Panc1 (cell line): ENCODE results near the gene PRDX4. TPM values are rescaled to one million over a fixed set of nuclear protein-coding genes. Genes with fewer than 3 reads are reported as not detected.
"Not testable (repeated sequence)": the region's sequence is repeated elsewhere in the genome, so short reads cannot be mapped to it uniquely, and the experiment has no call there.

ENCODE experiments used
- ATAC-seq: fragments of 200-7000 bp; cut with Tn5 transposase; 2 replicates; pipeline ENCODE4 v1.9.1; 2020; ENCODE audit warnings: mild to moderate bottlenecking, moderate library complexity
- BruUV-seq: library from RNA; stranded (reverse); fragments of 400-500 nt; replicated peaks from 2 replicates; lab custom pipeline; 2021; lab: Mats Ljungman, UMichigan
- CTCF ChIA-PET: fragments of 300-600 bp; sonication (Branson Sonifier 250); formaldehyde crosslinking; loops from one replicate; lab custom pipeline; 2022; ENCODE audit warnings: antibody characterized with exemption; lab: Charles Lee
- POLR2A ChIA-PET: fragments of 300-600 bp; sonication (Branson Sonifier 250); formaldehyde crosslinking; loops from one replicate; lab custom pipeline; 2022; ENCODE audit warnings: antibody characterized with exemption; lab: Charles Lee
- DNase-seq: peaks from one replicate; pipeline ENCODE4 v3.0.0-alpha.2; 2010; ENCODE audit warnings: low read depth, low spot score
- H3K27ac ChIP-seq: 2 replicates; pipeline ENCODE4 v1.5.1; 2011; ENCODE audit warnings: mild to moderate bottlenecking, low read length, inconsistent platforms
- H3K27me3 ChIP-seq: fragments of 200-500 bp; sonication (Bioruptor generic); 2 replicates; pipeline ENCODE4 v1.6.0; 2014; ENCODE audit warnings: low read length, inconsistent platforms; ENCODE audit not compliant: control insufficient read depth, insufficient read depth
- H3K36me3 ChIP-seq: fragments of 200-500 bp; sonication (Bioruptor generic); 2 replicates; pipeline ENCODE4 v1.5.1; 2014; ENCODE audit warnings: inconsistent platforms, mild to moderate bottlenecking, low read length, moderate library complexity; ENCODE audit not compliant: control insufficient read depth, insufficient read depth
- H3K4me1 ChIP-seq: 2 replicates; pipeline ENCODE4 v1.5.1; 2011; ENCODE audit warnings: inconsistent platforms, mild to moderate bottlenecking, low read length, moderate library complexity; ENCODE audit not compliant: control insufficient read depth, insufficient read depth
- H3K4me3 ChIP-seq, 2 experiments: 2 replicates each; pipeline ENCODE4 v1.5.1; 2011 to 2012; ENCODE audit warnings: low read depth in 2 of 2, low read length in 2 of 2, mild to moderate bottlenecking in 2 of 2, inconsistent platforms in 1 of 2, moderate library complexity in 1 of 2
- H3K9me3 ChIP-seq: fragments of 200-500 bp; sonication (Bioruptor generic); 2 replicates; pipeline ENCODE4 v1.5.1; 2014; ENCODE audit warnings: low read depth, mild to moderate bottlenecking, inconsistent platforms, low read length, moderate library complexity; ENCODE audit not compliant: control insufficient read depth, insufficient read depth
- CTCF ChIP-seq: fragments of 450-650 bp; IDR thresholded peaks from 2 replicates; pipeline ENCODE4 v1.5.1; 2017; ENCODE audit warnings: mild to moderate bottlenecking
- POLR2AphosphoS5 ChIP-seq: IDR thresholded peaks from 2 replicates; pipeline ENCODE4 v1.6.1; 2012; ENCODE audit warnings: mild to moderate bottlenecking, low read depth, low read length, moderate library complexity
- TCF7L2 ChIP-seq: IDR thresholded peaks from 2 replicates; pipeline ENCODE4 v1.6.1; 2011; ENCODE audit warnings: mild to moderate bottlenecking, low read depth, low read length, inconsistent platforms
- in situ Hi-C: cut with HindIII; loops from 2 replicates; pipeline ENCODE4 v1.10.0; 2016; ENCODE audit warnings: low sequenced_read_pairs, low pct_unique_long_range_greater_than_20kb
- intact Hi-C: fragments of 100-400 bp; cut with micrococcal nuclease; formaldehyde crosslinking; loops from one replicate; pipeline ENCODE4 v1.10.0; 2022; ENCODE audit not compliant: unreplicated experiment
- total RNA-seq: library from RNA; stranded (reverse); gene quantifications from one replicate; pipeline ENCODE4 v1.2.1, GENCODE V29; 2021; ENCODE audit not compliant: unreplicated experiment
- TF ChIP-seq, protein P1 (sequence below), 2 experiments: IDR thresholded peaks; 2 replicates each; pipeline ENCODE4 v1.6.1; 2011 to 2012; ENCODE audit warnings: low read depth in 2 of 2, control low read depth in 1 of 2, low read length in 1 of 2, mild to moderate bottlenecking in 1 of 2, moderate library complexity in 1 of 2; ENCODE audit not compliant: insufficient read depth in 1 of 2

The PRDX4 gene
- total RNA-seq, 1 experiment from 2014 or later = 106 TPM

- H3K9me3 ChIP-seq = no peaks in the 10 kb centered on the region
- H3K4me3 ChIP-seq = no peak overlapping the region
- no TSS peak for BruUV-seq
- H3K27me3 ChIP-seq = no peaks in the 10 kb centered on the region
- no peak for DNase-seq
- H3K4me1 ChIP-seq = no peaks in the 10 kb centered on the region
- ChIA-PET CTCF (no interaction called here), POLR2A (interaction anchor here (0.5 kb wide), 1 partner anchor 38 kb away, joined by 9 read pairs; no protein-coding TSS in a partner anchor)
- no peak for ATAC-seq
- in situ Hi-C loops = no loop called here
- TF ChIP-seq, protein P1, sequence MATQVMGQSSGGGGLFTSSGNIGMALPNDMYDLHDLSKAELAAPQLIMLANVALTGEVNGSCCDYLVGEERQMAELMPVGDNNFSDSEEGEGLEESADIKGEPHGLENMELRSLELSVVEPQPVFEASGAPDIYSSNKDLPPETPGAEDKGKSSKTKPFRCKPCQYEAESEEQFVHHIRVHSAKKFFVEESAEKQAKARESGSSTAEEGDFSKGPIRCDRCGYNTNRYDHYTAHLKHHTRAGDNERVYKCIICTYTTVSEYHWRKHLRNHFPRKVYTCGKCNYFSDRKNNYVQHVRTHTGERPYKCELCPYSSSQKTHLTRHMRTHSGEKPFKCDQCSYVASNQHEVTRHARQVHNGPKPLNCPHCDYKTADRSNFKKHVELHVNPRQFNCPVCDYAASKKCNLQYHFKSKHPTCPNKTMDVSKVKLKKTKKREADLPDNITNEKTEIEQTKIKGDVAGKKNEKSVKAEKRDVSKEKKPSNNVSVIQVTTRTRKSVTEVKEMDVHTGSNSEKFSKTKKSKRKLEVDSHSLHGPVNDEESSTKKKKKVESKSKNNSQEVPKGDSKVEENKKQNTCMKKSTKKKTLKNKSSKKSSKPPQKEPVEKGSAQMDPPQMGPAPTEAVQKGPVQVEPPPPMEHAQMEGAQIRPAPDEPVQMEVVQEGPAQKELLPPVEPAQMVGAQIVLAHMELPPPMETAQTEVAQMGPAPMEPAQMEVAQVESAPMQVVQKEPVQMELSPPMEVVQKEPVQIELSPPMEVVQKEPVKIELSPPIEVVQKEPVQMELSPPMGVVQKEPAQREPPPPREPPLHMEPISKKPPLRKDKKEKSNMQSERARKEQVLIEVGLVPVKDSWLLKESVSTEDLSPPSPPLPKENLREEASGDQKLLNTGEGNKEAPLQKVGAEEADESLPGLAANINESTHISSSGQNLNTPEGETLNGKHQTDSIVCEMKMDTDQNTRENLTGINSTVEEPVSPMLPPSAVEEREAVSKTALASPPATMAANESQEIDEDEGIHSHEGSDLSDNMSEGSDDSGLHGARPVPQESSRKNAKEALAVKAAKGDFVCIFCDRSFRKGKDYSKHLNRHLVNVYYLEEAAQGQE (IDR thresholded peaks at IDR 0.05; ENCODE audit: insufficient read depth in 1 of 2, low read depth in 2 of 2, low read length in 1 of 2) = no peak
- no peak overlapping the region for H3K27ac ChIP-seq
- intact Hi-C loops = no loop called here
- peaks cover 13% of the 10 kb centered on the region; the same call in 1 of the 2 replicates for H3K36me3 ChIP-seq
Measured at GRCh38 chrX:23673108-23673507, 5.8 kb downstream of the PRDX4 start.

- intact Hi-C loops, ATAC-seq, H3K4me3 ChIP-seq, BruUV-seq, POLR2A ChIA-PET, DNase-seq, H3K9me3 ChIP-seq, in situ Hi-C loops, H3K27ac ChIP-seq, H3K4me1 ChIP-seq, H3K27me3 ChIP-seq: not testable (repeated sequence)
- H3K36me3 ChIP-seq = peaks cover 12% of the 10 kb centered on the region; the same call in 1 of the 2 replicates
- CTCF ChIA-PET = interaction anchor here (0.7 kb wide), 1 partner anchor 226 kb away, joined by 3 read pairs; no protein-coding TSS in a partner anchor
Measured at GRCh38 chrX:23676486-23676885, 9.2 kb downstream of the PRDX4 start.

DNA sequence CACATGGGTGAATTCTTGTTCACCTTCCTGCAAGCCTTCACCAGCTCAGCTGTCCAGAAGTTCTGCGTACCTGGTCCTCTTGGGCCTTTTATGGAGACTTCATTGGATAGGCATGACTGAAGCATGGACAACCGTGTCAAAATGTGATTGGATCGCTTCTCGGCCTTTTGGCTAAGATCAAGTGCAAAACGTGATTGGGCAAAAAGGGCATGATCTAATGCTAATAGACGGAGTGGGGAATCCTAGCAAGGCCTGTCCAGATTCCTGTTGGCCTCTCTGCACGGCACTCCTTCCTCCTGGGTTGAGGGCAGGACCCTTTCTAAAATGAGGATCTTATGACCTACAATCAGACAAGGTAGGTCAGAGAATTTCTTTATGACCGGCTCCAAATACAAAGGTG lies 24.9 kb downstream of the PRDX4 start:
- H3K4me1 ChIP-seq = no peaks in the 10 kb centered on the region
- ChIA-PET POLR2A (no interaction called here), CTCF (no interaction called here)
- H3K36me3 ChIP-seq = no peaks in the 10 kb centered on the region
- ATAC-seq (no peak), DNase-seq (no peak)
- no TSS peak for BruUV-seq
- TF ChIP-seq TCF7L2 = no peak
- TF ChIP-seq CTCF = no peak
- no peak for TF ChIP-seq POLR2AphosphoS5
- no peak overlapping the region for H3K27ac ChIP-seq
- in situ Hi-C loops = no loop called here
- no peaks in the 10 kb centered on the region for H3K9me3 ChIP-seq
- no peak overlapping the region for H3K4me3 ChIP-seq
- intact Hi-C loops = no loop called here
- no peaks in the 10 kb centered on the region for H3K27me3 ChIP-seq
